Heart left ventricle (tissue), 16 donors: ENCODE data around the gene DNAH7. TPM values are rescaled to one million over a fixed set of nuclear protein-coding genes. Genes with fewer than 3 reads are reported as not detected.

Experiments used
- ATAC-seq, 4 donors: fragments of 200-7000 bp; cut with Tn5 transposase; one replicate each; pipeline ENCODE4 v1.9.1; 2020 to 2022; ENCODE audit warnings: moderate library complexity in 4 of 4, mild to moderate bottlenecking in 3 of 4, moderate number of reproducible peaks in 1 of 4
- DNase-seq, 5 donors: peaks; one replicate each; pipeline ENCODE4 v3.0.0-alpha.2; 2020
- H3K27ac ChIP-seq, 12 donors: fragments of 200-600 bp; sonication (generic) in 4 of 12; one replicate each; pipeline versions ENCODE4 v1.5.0 to v1.8.0; 2016 to 2022; ENCODE audit warnings: mild to moderate bottlenecking in 2 of 12
- H3K27me3 ChIP-seq, 9 donors: fragments of 200-600 bp; sonication (generic) in 2 of 9; one replicate each; pipeline versions ENCODE4 v1.5.1 to v1.8.0; 2016 to 2022; ENCODE audit warnings: mild to moderate bottlenecking in 3 of 9
- H3K36me3 ChIP-seq, 9 donors: fragments of 200-600 bp; sonication (generic) in 2 of 9; one replicate each; pipeline versions ENCODE4 v1.5.0 to v1.8.0; 2018 to 2022; ENCODE audit warnings: mild to moderate bottlenecking in 2 of 9
- H3K4me1 ChIP-seq, 12 donors: fragments of 200-600 bp; sonication (generic) in 4 of 12; one replicate each; pipeline versions ENCODE4 v1.5.0 to v1.8.0; 2016 to 2022; ENCODE audit warnings: mild to moderate bottlenecking in 3 of 12
- H3K4me3 ChIP-seq, 12 donors: fragments of 200-600 bp; sonication (generic) in 4 of 12; one replicate each; pipeline versions ENCODE4 v1.5.0 to v1.8.0; 2017 to 2022; ENCODE audit warnings: mild to moderate bottlenecking in 9 of 12, moderate library complexity in 4 of 12
- H3K9me3 ChIP-seq, 12 donors: fragments of 200-600 bp; sonication (generic) in 4 of 12; one replicate each; pipeline versions ENCODE4 v1.5.0 to v1.8.0; 2016 to 2022; ENCODE audit warnings: mild to moderate bottlenecking in 1 of 12
- CTCF ChIP-seq, 12 donors: fragments of 200-600 bp; sonication (generic) in 4 of 12; IDR thresholded peaks; one replicate each; pipeline versions ENCODE4 v1.5.0 to v1.8.0; 2018 to 2022; ENCODE audit warnings: antibody characterized with exemption in 12 of 12, mild to moderate bottlenecking in 5 of 12
- POLR2A ChIP-seq, 2 donors: fragments of 450-650 bp; IDR thresholded peaks; one replicate each; pipeline ENCODE4 v1.6.1; 2017; ENCODE audit warnings: antibody characterized with exemption in 2 of 2, mild to moderate bottlenecking in 2 of 2, moderate library complexity in 2 of 2
- WGBS, 4 donors: extraction: QIAGEN DNeasy Blood & Tissue Kit in 2 of 4; methylation state at CpG; one replicate each; pipeline versions ENCODE4 v1.1.5 to v1.1.7; 2013 to 2018; 5-methylcytosine and 5-hydroxymethylcytosine counted together
- intact Hi-C, 10 donors: fragments of 100-400 bp; cut with DNase I; formaldehyde crosslinking; loops; one replicate each; pipeline versions ENCODE4 v1.11.1 to v1.14.2; 2022
- polyA plus RNA-seq, 2 donors: library from polyadenylated mRNA; stranded (reverse); fragments of 200-250 nt; gene quantifications; one replicate each; pipeline ENCODE4 v1.2.3, GENCODE V29; 2013
- total RNA-seq, 9 donors: library from RNA; depleted of rRNA in 2 of 9; stranded (reverse); fragments of >200 nt in 2 of 9; fragmentation: NEBNext Ultra II Directional in 3 of 9; extraction: Animal tissue kit (Norgen Biotek cat#: 25700) in 3 of 9; gene quantifications; one replicate each; pipeline versions ENCODE4 v1.1.0 to v1.2.4, GENCODE V29; 2016 to 2023
- donor health status: ischemic (EF 13 %, LVEDD 7.1; RV severe dilation, severe dysfunction).
- donor health status: healthy with polysubstance abuse.
- donor health status: DM: no; HTN: yes; CAD: no.
- donor health status: DM: no; HTN: no; CAD: no.
- donor health status: ischemic (EF 25% LVEDD 6.9; RV normal size, moderate dysfunction).
- donor health status: ischemic (EF 25% LVEDD 5.7; RV mildly dilated, moderate dysfunction).
- donor health status: healthy.
- donor health status: DM: yes; HTN: yes; CAD: no.
- donor health status: ischemic (EF 35%, LVEDD 5.7; RV mildly dilated, moderate dysfunction).
- donor health status: nonischemic (EF 11% LVEDD 7.7; RV severe dilation, severe dysfunction).
- donor health status: DM: yes; HTN: yes; CAD: no.
- donor health status: PGD.
- donor health status: ischemic (EF 29% LVEDD 5.4; RV normal size, mild dysfunction).
- donor health status: nonischemic (EF 23%, LVEDD 6.1; RV moderate dilation, normal function).

Gene DNAH7
- total and polyA plus RNA-seq, 11 donors, result 0.08 to 1.5 (median 0.40) TPM; not detected in 1

DNA sequence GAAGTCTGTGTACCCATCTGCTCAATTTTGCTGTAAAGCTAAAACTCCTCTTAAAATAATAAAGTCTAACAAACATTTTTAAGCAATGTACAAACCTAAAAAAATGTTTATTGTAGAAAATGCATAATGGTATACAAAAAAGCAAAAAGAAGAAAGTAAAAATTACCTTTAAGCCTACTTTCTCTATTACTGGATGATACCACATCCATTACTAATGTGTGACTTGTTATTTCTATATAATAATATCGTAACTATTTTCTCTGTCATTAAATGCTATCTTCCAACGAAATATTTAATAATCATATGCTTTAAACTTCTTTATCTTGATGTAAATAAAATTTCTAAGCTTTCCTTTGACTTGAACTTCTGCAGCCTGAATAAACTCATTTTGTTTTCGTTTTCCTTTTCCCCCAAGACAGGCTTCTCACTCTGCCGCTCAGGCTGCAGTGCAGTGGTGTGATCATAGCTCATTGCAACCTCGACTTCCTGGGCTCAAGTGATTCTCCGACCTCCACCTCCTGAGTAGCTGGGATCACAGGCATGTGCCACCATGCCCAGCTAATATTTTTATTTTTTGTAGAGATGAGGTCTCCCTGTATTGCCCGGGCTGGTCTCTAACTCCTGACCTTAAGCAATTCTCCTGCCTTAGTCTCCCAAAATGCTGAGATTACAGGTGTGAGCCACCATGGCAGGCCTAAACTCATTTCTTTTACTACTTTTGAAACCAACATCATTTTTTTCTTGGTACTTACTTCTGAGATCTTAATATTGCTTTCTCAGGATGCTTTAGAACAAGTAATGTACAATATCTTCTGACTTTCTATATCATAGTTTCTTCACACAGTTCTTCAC lies 18.1 kb upstream of the DNAH7 start:
- H3K27ac ChIP-seq, result no peak overlapping the region
- no peaks in the 10 kb centered on the region for H3K36me3 ChIP-seq
- intact Hi-C loops, result loop anchor here in 2 of 10 donors (5.0 to 10.0 kb wide), 2 partner anchors 368 to 671 kb away; no protein-coding TSS in a partner anchor
- 73 to 90% (median 84%) methylated on average over 7 of the region's 7 CpGs for WGBS, 4 donors
- peaks cover 0 to 2% (median 0%) of the 10 kb centered on the region in 12 donors for H3K4me1 ChIP-seq
- ATAC-seq (no peak), DNase-seq (no peak)
- peaks cover 0 to 7% (median 0%) of the 10 kb centered on the region in 12 donors for H3K9me3 ChIP-seq
- H3K27me3 ChIP-seq, result no peaks in the 10 kb centered on the region
- TF ChIP-seq CTCF (IDR thresholded peaks at IDR 0.05) (no peak), POLR2A (IDR thresholded peaks at IDR 0.05) (no peak)
- no peak overlapping the region for H3K4me3 ChIP-seq

GRCh38 chr2:196083601-196084000 lies 15.0 kb upstream of the DNAH7 start:
- Histone ChIP-seq H3K9me3 (peaks cover 0 to 7% (median 0%) of the 10 kb centered on the region in 12 donors), H3K36me3 (no peaks in the 10 kb centered on the region), H3K27ac (no peak overlapping the region), H3K4me3 (no peak overlapping the region), H3K27me3 (no peaks in the 10 kb centered on the region), H3K4me1 (peaks cover 0 to 15% (median 4%) of the 10 kb centered on the region in 12 donors)
- DNase-seq, result no peak
- intact Hi-C loops, result loop anchor here in 3 of 10 donors (5.0 to 10.0 kb wide), 3 partner anchors 254 to 371 kb away; no protein-coding TSS in a partner anchor
- TF ChIP-seq CTCF (IDR thresholded peaks at IDR 0.05) (no peak), POLR2A (IDR thresholded peaks at IDR 0.05) (no peak)
- 84 to 95% (median 92%) methylated on average over 5 of the region's 5 CpGs for WGBS, 4 donors
- ATAC-seq, result no peak

DNA sequence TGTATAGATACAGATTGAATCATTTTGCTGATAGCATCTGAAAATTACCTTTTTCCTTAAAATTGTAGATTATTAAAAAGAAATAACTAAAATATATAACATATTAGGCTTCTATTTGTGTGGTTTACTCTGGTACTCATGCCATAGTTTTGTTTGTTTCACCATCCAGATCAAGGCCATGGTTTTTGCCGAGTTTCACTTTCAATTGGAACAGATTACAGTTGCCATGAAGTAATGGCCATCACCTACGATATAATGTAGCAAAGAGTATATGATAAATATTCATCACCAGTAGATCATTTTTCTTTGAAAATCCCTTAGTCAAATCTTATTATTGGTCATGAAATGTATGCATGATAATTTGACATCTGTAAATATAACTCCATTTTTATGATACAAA lies 11.9 kb upstream of the DNAH7 start:
- no peak for DNase-seq
- intact Hi-C loops, result loop anchor here in 3 of 10 donors (2.0 to 10.0 kb wide), 4 partner anchors 192 to 374 kb away; no protein-coding TSS in a partner anchor
- Histone ChIP-seq H3K4me3 (no peak overlapping the region), H3K27me3 (no peaks in the 10 kb centered on the region), H3K27ac (no peak overlapping the region), H3K4me1 (peaks cover 0 to 18% (median 7%) of the 10 kb centered on the region in 12 donors), H3K9me3 (peaks cover 0 to 7% (median 0%) of the 10 kb centered on the region in 12 donors), H3K36me3 (no peaks in the 10 kb centered on the region)
- no peak for TF ChIP-seq POLR2A (IDR thresholded peaks at IDR 0.05)
- TF ChIP-seq CTCF (IDR thresholded peaks at IDR 0.05), result no peak
- 44 to 86% (median 69%) methylated on average over 2 of the region's 2 CpGs for WGBS, 4 donors
- no peak for ATAC-seq

GRCh38 chr2:196079052-196079451 lies 10.4 kb upstream of the DNAH7 start:
- Histone ChIP-seq H3K9me3 (peaks cover 0 to 7% (median 0%) of the 10 kb centered on the region in 12 donors), H3K27ac (no peak overlapping the region), H3K4me1 (peaks cover 0 to 18% (median 7%) of the 10 kb centered on the region in 12 donors), H3K27me3 (no peaks in the 10 kb centered on the region), H3K36me3 (no peaks in the 10 kb centered on the region), H3K4me3 (no peak overlapping the region)
- ATAC-seq (no peak), DNase-seq (no peak)
- WGBS, 4 donors, result 70 to 94% (median 79%) methylated on average over 1 of the region's 1 CpG
- intact Hi-C loops, result loop anchor here in 9 of 10 donors (2.0 to 10.0 kb wide), 14 partner anchors 88 to 686 kb away; partner anchors contain the start of gene STK17B (in 1 of the 9)
- TF ChIP-seq POLR2A (IDR thresholded peaks at IDR 0.05) (no peak), CTCF (IDR thresholded peaks at IDR 0.05) (no peak)
